OCI-LY1 (cell line): ENCODE measurements around the gene PER1.

Experiments
- H2AFZ ChIP-seq: fragments of 200-600 bp; sonication (generic), shearing (Covaris generic); 2 replicates; pipeline ENCODE4 v1.6.0; 2014; ENCODE audit warnings: antibody characterized with exemption, mild to moderate bottlenecking, low read length
- H3F3A ChIP-seq: fragments of 200-600 bp; sonication (generic), shearing (Covaris generic); 2 replicates; pipeline ENCODE4 v1.6.0; 2014; ENCODE audit warnings: mild to moderate bottlenecking, antibody characterized with exemption, low read length, moderate library complexity; ENCODE audit not compliant: insufficient read depth
- H3K27ac ChIP-seq: fragments of 200-600 bp; sonication (generic); 2 replicates; pipeline ENCODE4 v1.5.1; 2014; ENCODE audit warnings: low read length, mixed run types, mild to moderate bottlenecking, low read depth; ENCODE audit not compliant: poor library complexity, severe bottlenecking
- H3K27me3 ChIP-seq: fragments of 200-600 bp; sonication (generic); 2 replicates; pipeline ENCODE4 v1.6.0; 2014; ENCODE audit warnings: antibody characterized with exemption, mild to moderate bottlenecking, low read length, moderate library complexity; ENCODE audit not compliant: insufficient read depth
- H3K36me3 ChIP-seq: fragments of 200-600 bp; sonication (generic); 2 replicates; pipeline ENCODE4 v1.6.1; 2014; ENCODE audit warnings: mild to moderate bottlenecking, antibody characterized with exemption, low read length, moderate library complexity, mixed read lengths; ENCODE audit not compliant: insufficient read depth
- H3K4me1 ChIP-seq: fragments of 200-600 bp; sonication (generic); 2 replicates; pipeline ENCODE4 v1.5.1; 2014; ENCODE audit warnings: mild to moderate bottlenecking, low read length, moderate library complexity; ENCODE audit not compliant: insufficient read depth, severe bottlenecking
- H3K4me2 ChIP-seq: fragments of 200-600 bp; sonication (generic), shearing (Covaris generic); 2 replicates; pipeline ENCODE4 v1.6.1; 2014; ENCODE audit warnings: low read length
- H3K4me3 ChIP-seq: fragments of 200-600 bp; sonication (generic); 2 replicates; pipeline ENCODE4 v1.5.1; 2014; ENCODE audit warnings: low read length, low read depth, mild to moderate bottlenecking, mixed read lengths; ENCODE audit not compliant: poor library complexity, severe bottlenecking
- H3K79me2 ChIP-seq: fragments of 200-600 bp; shearing (Covaris generic); 2 replicates; pipeline ENCODE4 v1.6.1; 2016; ENCODE audit warnings: mixed run types, low read length, mixed read lengths; ENCODE audit not compliant: insufficient read depth
- H3K9ac ChIP-seq: fragments of 200-600 bp; sonication (generic), shearing (Covaris generic); 2 replicates; pipeline ENCODE4 v1.6.1; 2014; ENCODE audit warnings: mild to moderate bottlenecking, low read length, mixed read lengths
- H3K9me2 ChIP-seq: fragments of 200-600 bp; sonication (generic), shearing (Covaris generic); 2 replicates; pipeline ENCODE4 v1.6.1; 2014; ENCODE audit warnings: low read depth, mild to moderate bottlenecking, low read length, mixed read lengths
- H3K9me3 ChIP-seq: fragments of 200-600 bp; shearing (Covaris generic); 2 replicates; pipeline ENCODE4 v1.6.1; 2014; ENCODE audit warnings: low read length, mixed read lengths
- H4K20me1 ChIP-seq: fragments of 200-600 bp; sonication (generic), shearing (Covaris generic); 2 replicates; pipeline ENCODE4 v1.6.0; 2016; ENCODE audit warnings: mild to moderate bottlenecking, low read length; ENCODE audit not compliant: insufficient read depth
- EZH2 ChIP-seq: fragments of 200-600 bp; sonication (generic), shearing (Covaris generic); IDR thresholded peaks from 2 replicates; pipeline ENCODE4 v1.8.0; 2017; ENCODE audit warnings: borderline replicate concordance, mixed run types, mild to moderate bottlenecking, antibody characterized with exemption, low read length, moderate library complexity, mixed read lengths
- TF ChIP-seq, protein P1 (sequence below): fragments of 200-600 bp; sonication (generic), shearing (Covaris generic); IDR thresholded peaks from 2 replicates; pipeline ENCODE4 v1.5.1; 2017; ENCODE audit warnings: mild to moderate bottlenecking, antibody characterized with exemption, low read length, moderate library complexity, mixed read lengths

PER1 gene

DNA sequence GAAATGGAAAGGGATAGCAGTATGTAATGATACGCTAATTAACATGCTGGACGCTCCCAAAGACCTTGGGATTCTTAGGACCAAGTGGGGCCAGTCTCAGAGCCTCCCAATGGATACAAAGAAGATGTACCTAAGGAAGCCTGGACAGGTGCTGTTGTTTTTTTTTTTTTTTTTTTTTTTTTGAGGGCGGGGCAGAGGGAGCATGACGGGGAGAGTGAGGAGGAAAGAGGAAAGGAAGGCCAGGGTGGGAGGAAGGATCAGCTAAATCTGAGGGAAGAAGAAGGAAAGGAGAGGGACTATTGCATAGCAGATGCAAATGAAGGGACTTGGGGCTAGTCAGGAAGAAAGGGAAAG lies 8.0 kb upstream of the PER1 start:
- H4K20me1 ChIP-seq = no peaks in the 10 kb centered on the region

DNA sequence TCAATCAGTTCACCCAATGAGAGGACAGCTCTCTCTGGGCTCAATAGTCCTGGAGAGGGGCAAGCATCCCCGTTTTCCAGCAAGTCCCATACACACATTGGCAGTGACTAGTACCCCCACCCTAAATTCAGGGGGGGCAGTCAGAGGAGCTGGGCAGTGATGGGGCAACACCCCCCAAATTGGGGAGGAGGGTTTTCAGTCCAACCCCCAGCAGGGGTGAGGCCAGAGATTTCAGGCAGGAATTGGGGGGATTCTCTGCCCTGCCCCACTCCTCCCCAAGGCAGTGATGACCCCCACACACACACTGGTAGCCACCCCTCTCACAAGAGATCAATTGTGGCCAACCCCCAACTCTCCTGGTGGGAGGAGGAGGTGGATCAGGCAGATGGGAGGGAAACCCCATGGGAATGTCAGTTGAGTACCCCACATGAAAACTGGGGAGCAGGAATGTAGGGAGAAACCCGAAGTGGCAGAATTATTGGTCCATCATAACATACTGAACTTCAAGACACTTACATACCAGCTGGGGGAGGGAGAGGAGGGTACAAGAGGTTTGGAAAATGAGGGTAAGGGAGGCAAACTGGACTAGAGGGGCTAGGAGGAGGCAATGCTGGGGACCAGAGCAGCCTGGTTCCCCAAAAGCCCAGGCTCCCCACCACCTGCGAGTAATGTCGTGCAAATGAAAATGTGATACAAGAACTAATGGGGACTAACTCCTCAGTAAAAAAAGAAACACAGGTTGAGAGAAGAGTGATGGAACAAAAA lies 7.4 kb upstream of the PER1 start:
- H3K27me3 ChIP-seq = no peaks in the 10 kb centered on the region
- no peaks in the 10 kb centered on the region for H4K20me1 ChIP-seq
- H3K4me3 ChIP-seq = no peak overlapping the region
- no peak overlapping the region for H3K27ac ChIP-seq
- no peaks in the 10 kb centered on the region for H3K9me3 ChIP-seq
- H2AFZ ChIP-seq = no peak overlapping the region
- peaks cover 59% of the 10 kb centered on the region for H3K4me1 ChIP-seq
- peaks cover 9% of the 10 kb centered on the region; the same call in 1 of the 2 replicates for H3K79me2 ChIP-seq
- no peaks in the 10 kb centered on the region for H3F3A ChIP-seq
- H3K4me2 ChIP-seq = no peak overlapping the region
- peaks cover 27% of the 10 kb centered on the region for H3K36me3 ChIP-seq
- no peak overlapping the region for H3K9ac ChIP-seq
- H3K9me2 ChIP-seq = no peaks in the 10 kb centered on the region
- no peak for TF ChIP-seq EZH2
- TF ChIP-seq, protein P1, sequence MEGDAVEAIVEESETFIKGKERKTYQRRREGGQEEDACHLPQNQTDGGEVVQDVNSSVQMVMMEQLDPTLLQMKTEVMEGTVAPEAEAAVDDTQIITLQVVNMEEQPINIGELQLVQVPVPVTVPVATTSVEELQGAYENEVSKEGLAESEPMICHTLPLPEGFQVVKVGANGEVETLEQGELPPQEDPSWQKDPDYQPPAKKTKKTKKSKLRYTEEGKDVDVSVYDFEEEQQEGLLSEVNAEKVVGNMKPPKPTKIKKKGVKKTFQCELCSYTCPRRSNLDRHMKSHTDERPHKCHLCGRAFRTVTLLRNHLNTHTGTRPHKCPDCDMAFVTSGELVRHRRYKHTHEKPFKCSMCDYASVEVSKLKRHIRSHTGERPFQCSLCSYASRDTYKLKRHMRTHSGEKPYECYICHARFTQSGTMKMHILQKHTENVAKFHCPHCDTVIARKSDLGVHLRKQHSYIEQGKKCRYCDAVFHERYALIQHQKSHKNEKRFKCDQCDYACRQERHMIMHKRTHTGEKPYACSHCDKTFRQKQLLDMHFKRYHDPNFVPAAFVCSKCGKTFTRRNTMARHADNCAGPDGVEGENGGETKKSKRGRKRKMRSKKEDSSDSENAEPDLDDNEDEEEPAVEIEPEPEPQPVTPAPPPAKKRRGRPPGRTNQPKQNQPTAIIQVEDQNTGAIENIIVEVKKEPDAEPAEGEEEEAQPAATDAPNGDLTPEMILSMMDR = no peak

More for the DNA sequence above, 8.0 kb upstream of the PER1 start:
- Histone ChIP-seq H3K9me2 (no peaks in the 10 kb centered on the region), H3K4me3 (no peak overlapping the region), H3K27me3 (no peaks in the 10 kb centered on the region), H3K9me3 (no peaks in the 10 kb centered on the region), H3K4me2 (no peak overlapping the region), H2AFZ (no peak overlapping the region), H3K79me2 (peaks cover 9% of the 10 kb centered on the region; the same call in 1 of the 2 replicates), H3K27ac (no peak overlapping the region), H3K4me1 (peaks cover 59% of the 10 kb centered on the region), H3K36me3 (peaks cover 27% of the 10 kb centered on the region), H3K9ac (no peak overlapping the region), H3F3A (no peaks in the 10 kb centered on the region)
- TF ChIP-seq EZH2 = no peak
- TF ChIP-seq, protein P1 = no peak

GRCh38 chr17:8159032-8159400 lies 6.8 kb upstream of the PER1 start:
- Histone ChIP-seq H3K9me3 (no peaks in the 10 kb centered on the region), H3F3A (no peaks in the 10 kb centered on the region), H3K4me1 (peaks cover 59% of the 10 kb centered on the region), H2AFZ (no peak overlapping the region), H3K4me3 (no peak overlapping the region), H3K27ac (no peak overlapping the region), H3K4me2 (no peak overlapping the region), H3K9me2 (no peaks in the 10 kb centered on the region), H3K79me2 (peaks cover 9% of the 10 kb centered on the region; the same call in 1 of the 2 replicates), H3K36me3 (peaks cover 27% of the 10 kb centered on the region), H4K20me1 (no peaks in the 10 kb centered on the region), H3K9ac (no peak overlapping the region), H3K27me3 (no peaks in the 10 kb centered on the region)
- no peak for TF ChIP-seq EZH2
- TF ChIP-seq, protein P1 = no peak
